HG03432 (cell line): ENCODE results near the gene LRRC72.
"Not testable (repeated sequence)": the region's sequence is repeated elsewhere in the genome, so short reads cannot be mapped to it uniquely, and the experiment has no call there.

Source experiments
- ATAC-seq: cut with Tn5 transposase; IDR thresholded peaks from one replicate; pipeline ENCODE4 v1.9.1; 2021; ENCODE audit warnings: mild to moderate bottlenecking, moderate library complexity; ENCODE audit not compliant: unreplicated experiment

LRRC72 gene

DNA sequence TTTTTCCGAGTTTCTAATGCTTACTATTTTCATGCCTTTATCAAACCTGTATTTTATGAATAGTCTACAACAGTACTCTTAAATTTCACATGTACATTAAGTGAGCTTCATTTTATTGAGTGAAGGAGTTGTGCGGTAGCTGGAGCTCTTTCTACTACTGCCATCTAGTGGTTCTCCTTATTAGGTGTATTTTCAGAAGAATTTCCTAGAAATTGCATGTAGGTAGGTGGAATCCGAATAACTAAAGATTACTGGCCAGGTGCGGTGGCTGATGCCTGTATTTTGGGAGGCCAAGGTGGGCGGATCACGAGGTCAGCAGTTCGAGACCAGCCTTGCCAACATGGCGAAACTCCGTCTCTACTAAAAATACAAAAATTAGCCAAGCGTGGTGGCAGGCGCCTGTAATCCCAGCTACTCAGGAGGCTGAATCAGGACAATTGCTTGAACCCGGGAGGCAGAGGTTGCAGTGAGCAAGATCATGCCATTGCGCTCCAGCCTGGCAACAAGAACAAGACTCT is 38.3 kb downstream of the LRRC72 start:
- peak; percentile 76 for ATAC-seq

DNA sequence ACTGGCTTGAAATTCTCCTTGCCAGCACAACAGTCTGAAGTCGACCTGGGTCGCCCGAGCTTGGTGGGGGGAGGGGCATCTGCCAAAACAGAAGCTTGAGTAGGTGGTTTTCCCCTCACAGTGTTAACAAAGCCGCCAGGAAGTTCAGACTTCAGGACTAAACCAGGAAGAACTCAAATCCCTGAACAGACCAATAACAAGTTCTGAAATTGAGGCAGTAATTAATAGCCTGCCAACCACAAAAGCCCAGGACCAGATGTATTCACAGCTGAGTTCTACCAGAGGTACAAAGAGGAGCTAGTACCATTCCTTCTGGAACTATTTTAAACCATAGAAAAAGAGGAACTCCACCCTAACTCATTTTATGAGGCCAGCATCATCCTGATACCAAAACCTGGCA is 45.3 kb downstream of the LRRC72 start:
- no peak for ATAC-seq

DNA sequence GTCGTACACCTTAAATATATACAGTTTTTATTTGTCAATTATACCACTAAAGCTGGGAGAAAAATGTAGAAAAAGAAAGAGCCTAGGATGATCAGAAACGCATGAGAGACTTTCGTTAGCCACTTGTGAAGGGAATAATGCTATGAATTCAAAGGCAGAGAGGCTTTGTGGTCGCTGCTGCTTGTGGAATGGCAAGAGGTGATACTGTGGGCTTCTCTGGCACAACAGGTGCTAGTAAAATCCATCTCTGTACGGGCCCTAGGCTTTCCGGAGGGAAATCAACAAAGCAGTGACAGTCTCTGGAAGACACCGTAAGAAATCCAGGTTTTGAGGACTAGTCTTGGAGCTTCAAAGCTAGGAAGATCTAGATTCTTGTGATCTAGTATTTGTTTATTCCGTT is 52.6 kb downstream of the LRRC72 start:
- ATAC-seq = no peak

DNA sequence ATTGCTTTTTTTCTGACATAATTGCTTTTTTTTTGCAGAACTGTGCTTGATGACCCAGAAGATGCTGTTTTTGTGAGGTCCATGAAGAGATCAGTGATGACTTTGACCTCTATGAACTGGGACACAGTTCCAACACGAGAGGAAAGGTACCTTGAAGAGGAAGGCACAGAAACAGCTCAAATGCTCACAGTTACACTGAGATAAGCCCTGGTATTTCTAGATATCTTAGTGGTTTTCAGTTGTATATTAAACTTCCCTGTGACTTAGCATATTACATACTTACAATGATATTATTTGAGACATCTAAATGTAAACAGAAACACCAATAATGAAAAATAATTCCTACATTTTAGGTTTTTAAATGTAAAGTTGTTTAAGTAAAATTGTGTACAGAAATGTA is 54.7 kb downstream of the LRRC72 start:
- ATAC-seq = no peak

DNA sequence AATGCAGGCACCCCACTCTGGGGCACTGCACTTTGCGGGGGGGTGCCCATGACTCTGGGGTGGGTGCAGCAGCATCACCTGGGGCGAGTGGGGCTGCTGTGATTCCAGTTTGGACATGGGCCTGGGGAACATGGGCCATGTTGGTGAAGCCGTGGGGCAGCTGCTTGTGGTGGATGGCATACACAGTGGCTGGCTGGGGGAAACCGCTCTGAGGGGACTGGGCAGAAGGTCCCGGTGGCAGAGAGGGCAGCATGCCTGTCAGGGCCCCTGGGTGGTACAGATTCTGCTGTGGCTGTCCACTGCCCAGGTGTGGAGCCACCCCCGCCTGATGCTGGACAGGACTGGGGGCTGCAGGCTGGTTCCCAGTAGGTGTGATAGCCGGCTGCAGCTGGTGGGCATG is 57.2 kb downstream of the LRRC72 start:
- no peak for ATAC-seq

DNA sequence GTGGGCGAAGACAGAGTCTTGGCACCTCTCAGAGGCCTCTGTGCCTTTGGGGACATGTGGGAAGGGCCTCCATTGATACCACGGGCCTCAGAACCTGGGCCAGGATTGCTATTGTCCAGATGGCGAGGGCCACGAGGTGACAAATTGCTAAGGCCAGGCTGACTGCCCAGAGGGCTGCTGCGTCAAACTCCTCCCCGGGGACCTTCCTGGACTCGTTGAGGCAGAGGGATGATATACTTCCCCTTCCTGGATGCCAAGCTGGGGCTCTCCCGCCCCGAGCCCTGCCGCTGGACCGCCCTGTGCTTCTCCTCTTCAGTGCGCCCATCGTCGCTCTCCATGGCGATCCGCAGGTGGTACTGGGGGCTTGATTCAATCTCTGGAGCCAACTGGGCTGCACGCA is 58.9 kb downstream of the LRRC72 start:
- ATAC-seq = no peak

DNA sequence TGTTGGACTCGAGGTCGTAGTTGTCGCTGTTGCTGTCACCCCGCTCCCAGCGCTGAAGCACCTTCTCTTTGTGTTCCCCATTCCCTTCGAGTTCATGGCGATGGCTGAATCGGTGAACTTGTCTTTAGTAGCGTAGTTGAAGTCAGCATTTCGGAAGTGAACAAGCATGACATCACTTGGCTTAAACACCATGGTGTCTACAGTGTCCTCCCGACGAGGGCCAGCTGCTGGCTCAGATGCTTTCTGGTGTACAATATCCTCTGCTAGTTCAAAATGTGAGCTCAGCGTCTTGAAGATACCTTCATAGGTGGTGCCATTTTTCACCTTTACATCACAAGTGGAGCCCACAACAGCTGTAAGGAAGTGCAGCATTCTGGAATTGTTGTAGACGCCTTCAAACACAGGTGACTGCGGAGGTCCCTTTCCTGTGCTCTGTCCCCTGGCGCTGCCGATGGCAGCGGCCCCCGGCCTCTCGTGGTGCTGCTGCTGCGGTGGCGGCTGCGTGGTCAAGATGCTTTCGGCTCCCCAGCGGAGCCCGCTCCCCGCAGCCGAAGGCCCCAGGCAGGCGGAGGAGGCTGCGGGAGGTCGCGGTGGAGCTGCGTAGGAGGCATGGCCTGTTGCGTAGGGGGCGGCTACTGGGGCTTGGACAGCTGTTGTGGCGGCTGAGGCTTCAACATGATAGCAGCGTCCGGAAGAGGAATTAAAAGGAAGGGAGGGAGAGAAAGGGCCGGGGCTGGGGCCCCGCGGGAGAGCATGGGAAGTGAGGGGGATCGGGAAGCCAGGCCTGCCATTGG is 59.7 kb downstream of the LRRC72 start:
- no peak for ATAC-seq

DNA sequence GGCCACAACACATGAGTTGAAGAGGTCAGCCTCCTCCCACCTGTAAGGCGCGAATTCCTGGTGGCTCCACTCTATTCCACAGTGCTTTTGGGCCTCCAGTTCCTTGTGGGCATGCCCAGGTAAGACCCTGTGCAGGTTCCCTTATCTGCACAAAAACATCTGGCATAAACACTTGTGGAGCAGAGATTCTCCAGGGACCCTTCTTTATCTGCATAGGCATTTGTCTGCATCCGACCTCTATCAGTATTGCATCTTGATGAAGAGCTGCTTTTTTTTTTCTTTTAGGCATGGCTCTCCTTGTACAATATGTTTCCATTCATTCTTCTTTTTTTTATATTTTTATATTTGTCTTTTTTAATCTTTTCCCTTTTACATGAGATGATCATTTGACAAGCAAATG is 60.5 kb downstream of the LRRC72 start:
- ATAC-seq = no peak

DNA sequence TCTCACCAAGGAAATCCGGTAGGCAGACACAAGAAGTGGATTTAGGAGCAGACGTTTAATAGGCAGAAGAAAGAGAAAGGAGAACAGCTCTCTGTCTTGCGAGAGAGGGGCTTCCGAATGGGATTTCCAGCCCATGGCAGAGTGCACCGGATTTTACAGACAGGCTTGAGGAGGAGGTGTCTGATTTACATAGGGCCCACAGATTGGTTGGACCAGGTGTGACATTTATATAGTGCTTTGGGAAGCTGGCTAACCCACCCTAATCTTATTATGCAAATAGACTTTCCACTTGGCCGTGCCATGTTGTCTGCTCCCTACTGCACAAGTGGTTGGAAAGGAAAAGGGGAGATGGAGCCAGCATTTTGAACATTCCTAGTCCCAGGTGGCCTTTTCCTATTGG is 61.2 kb downstream of the LRRC72 start:
- no peak for ATAC-seq

DNA sequence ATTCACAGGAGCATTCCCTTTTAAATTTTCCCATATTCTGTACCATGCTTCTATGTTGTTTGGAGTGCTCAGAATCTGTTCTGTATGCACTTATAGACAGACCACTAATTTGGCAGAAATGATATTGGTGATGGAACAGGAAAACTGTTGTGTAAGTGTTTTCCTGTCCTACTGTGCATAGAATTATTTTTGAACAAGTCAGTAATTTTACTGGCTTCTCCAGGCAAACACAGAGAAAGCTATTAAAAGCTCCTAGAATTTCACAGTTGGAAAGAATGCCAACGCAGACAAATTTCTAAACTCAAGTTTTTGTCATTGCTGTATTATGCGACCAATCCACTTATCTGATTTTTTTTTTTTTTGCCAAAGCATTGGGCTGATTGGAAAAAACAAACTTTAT is 63.3 kb downstream of the LRRC72 start:
- ATAC-seq = no peak

DNA sequence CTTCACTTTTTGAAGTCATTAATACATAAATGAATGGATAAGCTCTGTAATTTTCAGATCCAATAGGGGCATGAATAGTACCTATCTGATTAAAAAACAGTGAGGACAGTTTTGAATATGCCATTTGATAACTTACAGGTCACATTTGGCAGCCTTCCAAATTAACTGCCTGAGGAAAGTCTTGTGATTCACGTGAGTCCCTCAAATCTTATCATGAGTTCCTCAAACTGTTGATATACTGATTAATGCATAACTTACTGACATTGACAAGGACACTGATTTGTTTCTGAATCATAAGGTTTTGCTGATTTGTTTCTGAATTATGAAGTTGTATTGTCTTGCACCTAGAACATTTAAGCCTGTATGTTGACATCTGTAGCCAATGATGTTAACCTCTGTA is 63.8 kb downstream of the LRRC72 start:
- ATAC-seq = no peak

DNA sequence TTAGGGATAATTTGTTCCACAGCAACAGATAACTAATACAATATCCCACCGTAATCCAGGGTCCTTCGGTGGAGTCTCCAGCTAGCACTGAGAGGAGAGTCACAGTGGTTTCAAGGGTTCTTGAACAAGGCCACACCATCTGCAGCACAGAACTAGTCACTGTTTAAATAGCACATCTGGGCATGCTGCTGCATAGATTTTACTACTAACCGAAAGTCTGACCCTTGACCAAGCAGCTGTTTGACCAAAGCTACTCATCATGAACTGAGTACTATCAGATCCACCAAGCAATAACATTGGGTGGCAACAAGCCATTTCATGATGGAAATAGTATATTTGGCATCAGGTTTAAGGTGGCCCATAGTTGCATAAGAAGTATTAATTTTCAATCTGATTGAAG is 65.8 kb downstream of the LRRC72 start:
- no peak for ATAC-seq

DNA sequence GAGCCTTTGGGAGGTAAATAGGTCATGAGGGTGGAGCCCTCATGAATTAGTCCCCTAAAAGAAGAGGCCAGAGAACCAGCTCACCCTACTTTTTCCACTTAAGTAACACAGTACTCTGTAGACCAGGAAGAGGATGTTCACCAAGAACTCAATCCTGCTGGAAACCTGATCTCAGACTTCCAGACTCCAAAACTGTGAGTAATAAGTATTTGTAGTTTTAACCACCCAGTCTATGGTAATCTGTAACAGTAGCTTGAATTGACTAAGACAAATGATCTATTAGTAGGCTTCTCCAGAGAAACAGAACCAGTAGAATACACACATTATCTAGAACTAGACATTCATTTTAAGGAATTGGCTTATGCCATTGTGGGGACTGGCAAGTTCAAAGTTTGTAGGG is 67.4 kb downstream of the LRRC72 start:
- ATAC-seq = no peak

DNA sequence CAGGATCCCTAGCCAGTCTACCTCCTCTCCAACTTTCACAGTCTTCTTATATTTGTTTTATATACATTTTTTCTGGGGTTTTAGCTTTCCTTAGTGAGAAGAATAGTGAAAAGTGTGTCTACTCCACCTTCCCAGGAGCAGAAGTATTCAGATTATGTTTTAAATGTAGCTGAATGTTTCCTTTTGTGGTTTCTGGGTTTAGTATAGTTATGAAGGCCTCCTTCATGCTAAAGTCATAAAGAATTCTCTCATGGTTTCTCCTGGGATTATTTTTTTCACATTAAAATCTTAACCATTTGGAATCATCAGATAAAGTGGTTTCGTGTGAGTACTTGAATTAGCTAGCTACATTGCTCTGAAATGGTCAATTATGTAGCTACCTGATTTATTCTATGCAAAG is 68.1 kb downstream of the LRRC72 start:
- no peak for ATAC-seq

DNA sequence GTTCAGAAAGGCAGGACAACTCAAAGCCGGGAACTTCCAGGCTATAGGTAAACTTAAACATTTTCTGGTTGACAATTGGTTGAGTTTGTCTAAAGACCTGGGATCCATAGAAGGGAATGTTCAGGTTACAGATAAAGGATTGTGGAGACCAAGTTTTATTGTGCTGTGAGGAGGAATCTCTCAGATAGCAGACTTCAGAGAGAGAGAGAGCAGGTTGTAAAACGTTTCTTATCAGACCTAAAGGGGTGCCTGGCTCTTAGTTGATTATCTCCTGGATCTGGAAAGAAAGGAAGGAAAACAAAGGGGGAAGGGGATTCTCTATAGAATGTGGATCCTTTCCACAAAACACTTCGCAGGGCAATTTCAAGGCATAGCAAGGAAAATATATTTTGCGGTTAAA is 69.0 kb downstream of the LRRC72 start:
- ATAC-seq = not testable (repeated sequence)

DNA sequence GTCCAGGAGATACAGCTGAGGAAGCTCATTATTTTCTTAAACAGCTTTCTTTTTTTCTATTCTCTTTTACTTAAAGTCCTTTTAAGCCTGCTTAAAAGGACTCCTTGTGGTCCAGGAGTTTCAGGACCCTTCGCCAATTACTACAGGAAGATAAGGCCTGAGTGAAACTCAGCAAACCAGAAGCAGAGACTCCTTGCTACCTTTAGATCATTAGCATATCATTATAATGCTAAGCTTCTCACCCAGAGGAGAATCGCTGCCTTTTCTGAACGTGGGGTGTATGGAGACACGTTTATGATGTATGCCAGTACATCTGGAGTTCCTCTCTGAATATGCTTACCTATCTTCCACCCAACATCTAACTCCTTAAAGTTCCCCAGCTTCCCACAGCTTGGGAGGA is 71.4 kb downstream of the LRRC72 start:
- no peak for ATAC-seq

DNA sequence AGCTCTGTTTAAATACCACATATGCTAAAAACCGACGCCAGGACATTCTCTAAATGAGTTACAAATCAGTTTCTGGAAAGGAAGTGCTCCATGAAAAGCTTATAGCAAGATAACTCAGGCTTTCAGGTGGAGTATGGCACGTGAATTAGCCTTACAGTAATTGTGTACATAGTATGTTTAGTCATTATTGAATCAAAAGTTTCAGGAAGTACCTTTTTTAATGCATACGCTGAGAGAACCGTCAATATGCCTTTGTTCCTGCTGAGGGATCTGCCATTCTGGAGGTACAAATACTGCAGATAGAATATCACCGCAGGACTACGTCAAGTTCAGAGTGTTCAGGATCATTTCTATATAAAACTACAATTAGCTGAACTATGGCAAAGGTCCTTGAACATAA is 73.2 kb downstream of the LRRC72 start:
- ATAC-seq = no peak

DNA sequence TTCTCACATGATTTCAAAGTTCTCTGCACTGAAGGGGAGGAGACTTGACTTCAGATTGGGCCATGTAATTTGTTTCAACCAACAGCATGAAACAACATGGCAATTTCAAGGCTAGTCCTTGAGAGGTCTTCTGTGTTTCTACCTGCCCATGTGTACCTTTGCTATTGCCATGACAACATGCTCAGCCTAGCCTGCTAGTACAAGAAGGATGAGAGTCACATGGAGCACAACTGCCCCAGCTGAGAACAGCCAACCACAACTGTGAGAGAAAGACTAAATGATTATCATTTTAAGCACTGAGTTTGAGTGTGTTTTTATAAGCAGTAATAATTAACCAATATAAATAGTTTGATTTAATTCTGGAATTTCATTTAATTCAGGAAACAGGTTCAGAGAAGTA is 77.0 kb downstream of the LRRC72 start:
- no peak for ATAC-seq

DNA sequence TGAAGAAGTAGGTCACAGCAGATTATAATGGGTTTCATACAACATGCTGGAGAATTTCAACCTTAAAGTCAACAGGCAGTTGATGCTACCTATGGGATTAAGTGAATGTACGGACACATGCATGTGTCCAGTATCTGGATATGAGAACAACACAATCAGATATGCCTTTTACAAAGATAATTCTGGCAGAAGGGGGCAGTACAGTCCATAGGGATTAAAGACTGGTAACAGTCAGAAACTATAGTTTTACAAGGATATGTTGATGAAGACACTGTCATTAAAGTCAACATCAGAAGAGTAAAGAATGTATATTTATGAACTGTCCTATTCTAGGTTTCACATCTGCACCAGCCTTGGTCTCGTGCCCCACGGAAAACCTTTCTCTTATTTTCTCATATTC is 77.4 kb downstream of the LRRC72 start:
- no peak for ATAC-seq

DNA sequence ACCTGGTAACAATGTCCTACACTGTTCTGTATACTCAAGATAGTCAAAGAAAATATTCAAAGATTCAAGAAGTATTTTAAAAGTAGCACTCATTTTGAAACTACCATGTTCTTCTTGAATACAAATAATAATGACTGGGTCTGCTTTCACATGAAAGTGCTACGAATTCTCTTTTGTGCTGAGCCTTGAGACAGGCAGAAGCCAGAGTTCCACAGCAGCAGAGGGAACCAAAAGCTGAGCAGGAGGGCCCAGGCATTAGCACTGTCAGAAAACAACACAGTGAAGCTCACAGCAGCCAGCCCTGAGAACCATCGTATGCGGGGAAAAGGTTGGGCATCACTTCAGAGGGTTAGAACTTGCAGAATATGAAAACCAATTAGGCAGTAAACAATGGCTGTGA is 80.1 kb downstream of the LRRC72 start:
- ATAC-seq = no peak

DNA sequence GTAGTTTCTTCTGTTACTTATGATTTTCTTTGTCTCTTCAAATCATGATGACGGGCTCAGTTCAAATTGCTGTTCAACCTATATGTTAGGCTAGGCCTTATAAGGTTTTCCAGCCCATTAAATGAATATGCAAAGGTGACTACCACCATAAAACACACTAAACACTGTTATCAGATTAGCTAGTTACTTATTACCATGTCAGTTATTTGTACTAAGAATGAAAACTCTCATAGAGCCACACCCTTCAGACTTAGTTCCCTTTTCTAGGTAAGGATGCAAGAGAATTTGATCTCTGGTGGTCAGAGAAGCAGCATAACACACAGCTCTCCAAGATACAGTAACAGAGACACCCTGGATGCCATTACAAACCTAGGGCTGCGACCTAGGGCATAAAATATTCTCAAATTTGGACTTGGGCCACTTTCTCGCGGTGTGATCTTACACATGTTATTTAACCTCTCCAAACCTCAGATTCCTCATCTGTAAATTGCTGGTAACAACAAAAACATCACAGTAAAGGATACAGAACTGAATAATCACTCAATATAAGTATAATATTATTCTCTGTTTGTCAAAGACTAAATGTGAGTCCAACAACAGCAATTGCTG is 83.3 kb downstream of the LRRC72 start:
- ATAC-seq = peak; percentile 89

DNA sequence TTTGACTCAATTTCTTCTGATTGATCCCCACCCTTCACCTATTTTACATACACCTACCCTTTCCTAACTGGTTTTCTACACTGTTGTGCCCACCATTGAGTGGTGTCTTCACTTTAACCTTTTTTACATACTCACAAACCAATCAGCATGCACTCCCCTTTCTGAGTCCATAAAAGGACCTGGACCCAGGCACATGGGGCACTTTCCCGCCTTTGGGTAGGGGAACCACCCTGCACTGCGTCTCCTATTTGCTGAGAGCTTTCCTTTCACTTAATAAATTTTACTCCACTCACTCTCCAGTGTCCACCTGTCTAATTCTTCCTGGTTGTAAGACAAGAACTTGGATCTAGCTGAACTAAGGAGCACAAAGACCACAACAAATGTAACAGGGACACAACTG is 85.1 kb downstream of the LRRC72 start:
- ATAC-seq = no peak

DNA sequence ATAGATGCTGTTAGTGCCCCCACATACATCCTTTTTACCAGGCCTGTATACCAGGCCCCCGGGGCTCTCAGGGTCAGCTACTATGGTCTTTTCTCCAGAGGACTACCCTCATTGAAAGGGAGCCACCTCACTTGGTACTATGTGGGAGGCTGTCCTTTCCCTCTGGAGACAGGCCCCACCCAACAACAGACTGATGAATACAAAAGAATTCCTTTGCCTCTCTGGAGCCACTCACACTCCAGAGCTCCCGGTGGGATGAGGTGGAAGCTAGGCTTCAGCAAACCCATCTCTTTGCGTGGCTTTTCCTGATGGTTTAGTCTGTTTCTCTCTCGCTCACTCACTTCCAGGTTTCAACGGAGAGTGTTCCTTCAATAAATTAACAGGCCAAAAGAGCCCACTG is 88.6 kb downstream of the LRRC72 start:
- ATAC-seq = no peak
